Stimulated activated CD8-positive, alpha-beta memory T cell treated with anti-CD3 and anti-CD28 coated beads, Interleukin-4, amount 100 ng/mL, for 1 hour (primary cell): ENCODE data around the gene RAD23B.
"Not testable (repeated sequence)": the region's sequence is repeated elsewhere in the genome, so short reads cannot be mapped to it uniquely, and the experiment has no call there.

ENCODE experiments used
- DNase-seq, 2 donors: peaks; one replicate each; pipeline ENCODE4 v3.0.0-alpha.2; 2020; ENCODE audit warnings: low read depth in 2 of 2, low spot score in 1 of 2

The RAD23B gene

DNA sequence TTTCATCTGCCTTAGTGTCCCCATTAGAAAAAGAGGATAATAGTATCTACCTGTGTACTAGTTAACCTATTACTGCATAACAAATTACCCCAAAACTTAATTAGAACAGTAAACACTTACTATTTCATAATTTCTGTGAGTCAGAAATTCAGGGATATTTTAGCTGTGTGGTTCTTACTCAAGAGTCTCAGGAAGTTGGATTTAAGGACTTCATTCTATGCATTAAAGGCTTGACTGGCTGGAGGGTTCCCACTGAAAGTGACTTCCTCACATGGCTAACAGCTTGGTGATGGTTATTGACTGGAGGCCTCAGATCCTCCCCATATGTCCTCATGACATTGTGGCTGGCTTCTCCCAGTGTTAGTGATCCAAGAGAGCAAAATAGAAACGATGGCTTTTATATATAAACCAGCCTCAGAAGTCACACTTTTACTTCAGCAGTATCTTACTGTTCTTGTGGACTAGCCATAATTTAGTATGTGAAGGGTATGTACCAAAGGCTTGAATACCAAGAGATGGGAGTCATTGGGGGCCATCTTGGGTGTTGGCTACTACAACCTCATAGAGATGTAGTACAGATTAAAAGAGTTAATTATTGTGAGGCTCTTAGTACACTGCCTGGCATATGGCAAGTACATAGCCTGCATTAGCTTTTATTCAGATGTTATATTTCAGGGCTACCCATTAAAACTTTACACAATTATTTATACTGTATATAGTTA, 9.9 kb downstream of the RAD23B start:
- DNase-seq = no peak

DNA sequence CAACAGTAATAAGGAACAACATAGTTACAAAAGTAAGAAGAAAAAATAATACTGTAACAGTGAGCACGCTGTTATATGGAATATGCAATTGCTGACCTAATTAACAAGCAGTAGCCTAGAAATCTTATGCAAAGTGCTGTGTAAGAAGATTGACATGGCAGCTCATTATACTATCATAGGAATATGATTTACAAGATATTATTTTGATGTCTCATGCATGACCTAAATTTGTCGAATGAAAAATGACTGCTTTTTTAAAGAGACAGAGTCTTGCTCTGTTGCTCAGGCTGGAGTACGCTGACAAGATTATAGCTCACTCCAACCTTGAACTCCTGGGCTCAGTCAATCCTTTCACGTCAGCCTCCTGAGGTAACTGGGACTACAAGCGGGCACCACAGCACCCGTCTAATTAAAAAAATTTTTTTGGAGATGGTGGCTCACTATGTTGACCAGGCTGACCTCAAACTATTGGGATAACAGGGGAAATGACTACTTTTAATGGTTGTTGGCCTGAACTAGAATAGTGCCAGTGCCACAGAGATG, 10.5 kb downstream of the RAD23B start:
- no peak for DNase-seq

DNA sequence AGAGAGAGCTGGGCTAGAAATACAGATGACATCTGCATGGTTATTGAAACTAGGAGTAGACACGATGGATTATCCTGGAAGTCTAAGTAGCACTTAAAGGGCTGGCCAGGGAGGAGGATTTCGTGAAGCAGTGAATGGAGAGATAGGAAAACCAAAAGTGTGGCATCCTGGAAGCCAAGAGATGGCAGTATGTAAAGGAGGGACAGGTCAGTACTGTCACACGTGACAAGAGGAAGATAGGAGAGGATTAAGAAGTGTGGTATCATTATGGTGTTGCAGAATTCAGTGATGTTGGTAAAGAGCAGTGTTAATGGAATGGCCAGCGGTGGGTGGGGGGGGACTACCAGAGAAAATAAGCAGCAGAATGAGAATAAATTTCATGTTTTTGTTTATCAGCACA, 11.7 kb downstream of the RAD23B start:
- no peak for DNase-seq

DNA sequence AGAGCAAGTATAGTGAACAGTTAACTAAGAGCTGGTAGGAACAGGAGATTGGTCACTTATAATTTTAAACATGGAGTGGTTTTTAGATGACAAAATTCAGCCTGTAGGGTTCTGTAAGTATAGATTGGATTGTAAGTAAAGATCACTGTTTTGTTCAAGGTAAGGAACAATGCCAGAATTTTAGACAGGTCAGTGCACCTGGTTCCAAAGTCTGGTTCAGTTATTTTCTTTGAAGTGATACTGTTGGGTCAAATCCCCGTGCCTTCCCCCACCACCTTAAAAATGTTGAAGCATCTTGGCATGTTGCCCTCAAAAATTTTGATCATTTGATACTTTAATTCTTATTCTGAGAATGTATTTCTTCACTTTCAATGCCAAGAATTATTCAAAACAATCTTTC, 12.9 kb downstream of the RAD23B start:
- DNase-seq = no peak

DNA sequence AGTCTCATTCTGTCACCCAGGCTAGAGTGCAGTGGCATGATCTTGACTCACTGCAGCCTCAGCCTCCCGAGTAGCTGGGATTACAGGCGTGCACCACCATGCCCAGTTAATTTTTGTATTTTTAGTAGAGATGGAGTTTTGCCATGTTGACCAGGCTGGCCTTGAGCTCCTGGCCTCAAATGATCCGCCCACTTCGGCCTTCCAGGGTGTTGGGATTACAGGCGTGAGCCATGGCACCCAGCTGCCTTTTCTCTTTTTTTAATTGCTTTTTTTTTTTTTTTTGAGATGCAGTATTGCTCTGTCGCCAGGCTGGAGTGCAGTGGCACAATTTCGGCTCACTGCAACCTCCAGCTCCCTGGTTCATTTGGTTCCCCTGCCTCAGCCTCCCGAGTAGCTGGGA, 13.5 kb downstream of the RAD23B start:
- DNase-seq = not testable (repeated sequence)

DNA sequence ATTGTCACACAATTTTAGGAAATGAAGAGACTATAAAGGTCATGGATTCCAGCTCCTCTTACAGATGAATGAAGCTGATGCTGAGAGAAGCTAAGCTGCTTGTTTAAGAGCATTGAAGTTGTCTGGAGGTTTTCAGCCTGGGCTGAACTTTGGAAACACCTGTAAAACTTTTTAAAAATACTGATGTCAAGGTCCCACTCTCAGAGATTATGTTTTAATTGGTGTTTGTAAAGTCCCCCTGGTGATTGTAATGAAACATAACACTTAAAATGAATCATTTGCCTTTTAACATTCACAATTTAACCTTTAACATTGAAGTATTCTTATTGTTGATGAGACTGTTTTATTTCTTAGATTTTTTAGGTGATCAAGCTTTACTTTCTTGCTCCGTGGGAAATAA, 16.4 kb downstream of the RAD23B start:
- DNase-seq = no peak

DNA sequence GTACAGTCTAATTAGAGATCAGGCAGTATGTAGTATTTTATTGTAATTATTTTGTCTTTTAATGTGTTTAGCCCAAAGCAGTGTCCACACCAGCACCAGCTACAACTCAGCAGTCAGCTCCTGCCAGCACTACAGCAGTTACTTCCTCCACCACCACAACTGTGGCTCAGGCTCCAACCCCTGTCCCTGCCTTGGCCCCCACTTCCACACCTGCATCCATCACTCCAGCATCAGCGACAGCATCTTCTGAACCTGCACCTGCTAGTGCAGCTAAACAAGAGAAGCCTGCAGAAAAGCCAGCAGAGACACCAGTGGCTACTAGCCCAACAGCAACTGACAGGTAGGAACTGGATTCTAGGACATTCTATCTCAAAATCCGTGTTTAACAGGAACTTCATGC, 23.2 kb downstream of the RAD23B start:
- no peak for DNase-seq

DNA sequence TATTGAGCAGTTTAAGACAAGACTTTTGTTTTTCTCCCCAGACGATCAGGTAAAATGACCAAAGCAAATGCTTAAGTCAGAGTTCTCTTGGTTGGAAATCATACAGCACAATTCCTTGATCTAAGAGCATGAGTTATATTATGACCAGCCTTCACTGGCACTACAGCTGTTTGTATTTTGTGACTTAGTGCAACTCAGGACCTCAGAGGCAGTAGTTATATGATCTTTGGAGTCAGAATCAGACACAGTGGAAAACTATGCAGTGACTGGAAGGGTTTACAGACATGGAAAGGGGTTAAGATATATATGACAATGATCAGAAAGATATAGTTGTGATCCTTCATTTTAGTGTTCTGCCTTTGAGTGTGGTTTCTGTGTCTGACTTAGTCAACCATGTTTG, 24.3 kb downstream of the RAD23B start:
- no peak for DNase-seq

DNA sequence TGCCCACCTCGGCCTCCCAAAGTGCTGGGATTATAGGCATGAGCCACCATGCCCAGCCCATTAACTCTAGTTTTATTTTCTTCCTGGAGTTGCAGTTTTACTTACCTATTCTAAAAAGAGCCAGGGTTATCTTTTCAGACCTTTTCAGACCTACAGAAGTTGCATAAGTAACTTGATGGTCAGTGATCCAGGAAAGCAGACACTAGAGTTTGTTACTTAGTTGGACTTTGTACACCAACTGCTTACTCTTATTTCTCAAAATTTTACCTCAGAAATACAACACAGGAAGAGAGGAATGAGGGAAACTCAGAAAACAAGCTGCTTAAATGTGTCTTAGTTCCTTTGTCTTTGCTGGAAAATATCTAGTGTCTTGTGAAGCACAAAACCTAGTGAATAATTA, 25.4 kb downstream of the RAD23B start:
- no peak for DNase-seq

DNA sequence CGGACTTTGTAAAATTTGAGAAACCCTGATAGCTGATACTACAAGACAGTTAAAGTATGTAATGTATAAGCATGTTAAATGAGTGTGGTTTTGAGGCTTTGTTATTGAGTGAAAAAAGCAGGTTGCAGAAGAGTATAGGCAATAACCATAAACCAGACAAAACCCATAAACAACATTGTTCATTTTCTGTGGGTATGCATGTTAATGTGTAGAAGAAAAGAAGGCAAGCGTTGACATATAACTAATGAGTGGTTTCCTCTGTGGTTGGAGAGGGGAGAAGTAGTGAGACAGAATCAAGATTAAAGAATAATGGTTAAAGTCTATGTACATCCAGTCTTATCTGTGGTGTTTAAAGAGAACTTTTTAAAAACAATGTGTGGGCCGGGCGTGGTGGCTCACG, 26.2 kb downstream of the RAD23B start:
- no peak for DNase-seq

DNA sequence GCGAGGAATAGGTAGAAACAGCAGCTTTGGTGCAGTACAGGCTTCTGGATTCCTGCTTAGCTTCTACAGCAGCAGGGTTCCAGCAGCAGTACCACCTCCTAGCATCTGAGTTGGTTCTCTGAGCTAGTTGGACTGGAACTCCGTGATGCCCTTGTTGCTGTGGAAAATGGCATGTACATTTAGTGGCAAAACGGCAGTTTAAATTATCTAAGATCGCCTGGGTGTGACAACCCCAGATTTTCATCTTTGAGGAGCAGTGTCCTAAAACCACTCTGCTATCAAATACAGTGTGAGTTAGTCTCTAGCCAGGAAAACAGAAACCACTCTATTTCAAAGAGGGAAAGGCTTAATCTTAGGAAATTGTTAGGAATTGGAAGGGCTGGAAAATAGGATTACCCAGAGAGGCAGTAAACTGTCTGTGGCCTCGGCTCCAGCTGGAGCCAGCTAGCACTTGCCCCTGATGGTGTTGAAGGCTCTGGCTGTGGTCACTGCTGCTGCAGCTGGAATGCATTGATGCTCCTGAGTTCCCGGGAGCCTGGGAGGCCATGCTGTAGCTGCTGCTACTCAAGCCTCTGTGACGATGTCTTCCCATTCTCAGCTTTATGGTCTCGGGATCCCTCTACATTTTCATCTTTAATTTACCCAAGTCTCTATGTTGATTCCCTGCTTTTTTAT, 29.4 kb downstream of the RAD23B start:
- no peak for DNase-seq

DNA sequence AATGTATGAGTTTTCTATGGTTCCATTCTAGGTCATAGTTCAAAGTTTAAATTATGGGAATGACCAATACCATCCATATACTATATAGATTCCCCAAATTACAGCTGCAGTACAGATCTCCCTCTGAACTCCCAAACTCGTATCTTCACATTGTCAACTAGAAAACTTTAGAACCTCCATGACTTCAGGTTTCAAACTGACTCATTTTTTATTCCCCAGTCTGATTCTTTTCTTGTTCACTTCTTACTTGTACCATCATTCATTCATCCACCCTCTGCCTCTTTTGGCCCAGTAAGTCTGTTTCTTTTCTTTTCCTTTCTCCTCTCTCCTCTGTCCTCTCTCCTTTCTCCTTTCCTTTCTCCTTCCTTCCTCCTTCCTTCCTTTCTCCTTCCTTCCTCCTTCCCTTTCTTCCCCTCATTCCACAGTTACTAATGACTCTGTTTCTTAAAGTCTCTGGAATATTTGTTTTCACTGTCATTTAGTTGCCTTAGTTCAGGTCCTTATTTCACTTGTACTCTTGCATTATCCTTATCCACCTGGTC, 30.5 kb downstream of the RAD23B start:
- DNase-seq = no peak

DNA sequence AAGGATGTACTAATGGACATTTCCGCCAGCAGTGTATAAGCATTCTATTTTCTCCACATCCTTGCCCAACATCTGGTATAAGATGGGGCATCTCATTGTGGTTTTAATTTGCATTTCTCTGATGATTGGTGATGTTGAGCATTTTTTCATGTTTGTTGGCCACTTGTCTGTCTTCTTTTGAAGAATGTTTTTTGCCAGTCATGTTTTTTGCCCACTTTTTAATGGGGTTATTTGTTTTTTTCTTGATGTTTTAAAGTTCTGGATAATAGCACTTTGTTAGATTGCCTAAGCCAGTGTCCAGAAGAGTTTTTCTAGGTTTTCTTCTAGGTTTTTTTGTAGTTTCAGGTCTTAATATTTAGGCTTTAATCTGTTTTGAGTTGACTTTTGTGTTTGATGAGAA, 31.7 kb downstream of the RAD23B start:
- no peak for DNase-seq

DNA sequence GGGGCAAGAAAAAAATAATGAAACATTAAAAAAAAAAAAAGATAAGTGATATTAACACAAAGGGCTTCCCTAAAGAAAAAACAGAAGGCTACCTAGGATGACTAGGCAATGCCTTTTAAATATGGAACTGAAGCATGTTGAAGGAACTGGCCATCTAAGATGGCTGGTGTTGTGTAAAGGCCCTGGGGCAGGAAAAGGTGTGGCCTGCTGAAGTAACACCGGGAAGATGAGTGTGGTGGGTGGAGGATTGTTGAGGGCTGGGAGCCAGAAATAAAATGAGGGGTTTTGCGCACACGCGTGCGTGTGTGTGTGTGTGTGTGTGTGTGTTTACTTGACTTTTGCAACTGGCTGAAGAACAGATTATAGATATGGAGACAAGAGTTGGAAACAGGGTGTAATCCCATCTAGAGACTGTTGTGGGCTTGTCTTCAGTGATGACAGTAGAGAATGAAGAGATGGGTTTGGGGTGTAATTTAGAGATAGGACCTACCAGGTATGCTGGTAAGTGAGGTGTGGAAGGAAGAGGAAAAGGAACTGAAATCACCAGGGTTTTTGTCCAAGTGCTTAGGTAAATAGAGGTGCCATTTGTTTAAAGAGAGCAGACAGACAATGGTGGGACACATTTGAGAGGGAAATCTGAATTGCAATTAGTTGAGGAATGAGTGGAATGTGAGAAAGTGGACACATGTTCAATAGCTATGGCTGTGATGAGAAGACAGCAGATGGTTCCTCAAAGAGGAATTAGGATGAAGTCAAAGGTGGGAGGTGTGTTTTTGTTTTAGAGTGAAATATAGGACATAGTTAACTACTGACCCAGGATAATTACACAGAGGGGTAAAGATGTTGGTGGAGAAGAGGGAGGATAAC, 33.9 kb downstream of the RAD23B start:
- no peak for DNase-seq

DNA sequence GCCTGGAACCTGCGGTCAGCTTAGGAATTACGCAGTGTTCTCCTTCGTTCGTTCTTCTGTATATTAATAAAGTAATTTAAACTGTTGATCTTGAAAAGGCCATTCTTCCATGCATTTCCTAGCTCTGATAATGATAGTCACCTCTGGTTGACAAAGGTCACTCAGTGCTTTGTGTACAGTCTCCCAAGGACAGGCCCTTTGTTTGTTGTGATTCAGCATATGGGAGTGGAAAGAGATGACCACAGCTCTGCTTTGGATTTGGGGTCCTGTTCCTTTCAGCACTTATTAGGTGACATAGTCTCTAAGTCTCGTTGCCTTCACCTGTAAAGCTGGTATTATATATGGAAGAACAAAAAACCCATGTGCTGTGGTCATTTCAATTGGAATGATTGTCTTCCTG, 39.6 kb downstream of the RAD23B start:
- DNase-seq = no peak

DNA sequence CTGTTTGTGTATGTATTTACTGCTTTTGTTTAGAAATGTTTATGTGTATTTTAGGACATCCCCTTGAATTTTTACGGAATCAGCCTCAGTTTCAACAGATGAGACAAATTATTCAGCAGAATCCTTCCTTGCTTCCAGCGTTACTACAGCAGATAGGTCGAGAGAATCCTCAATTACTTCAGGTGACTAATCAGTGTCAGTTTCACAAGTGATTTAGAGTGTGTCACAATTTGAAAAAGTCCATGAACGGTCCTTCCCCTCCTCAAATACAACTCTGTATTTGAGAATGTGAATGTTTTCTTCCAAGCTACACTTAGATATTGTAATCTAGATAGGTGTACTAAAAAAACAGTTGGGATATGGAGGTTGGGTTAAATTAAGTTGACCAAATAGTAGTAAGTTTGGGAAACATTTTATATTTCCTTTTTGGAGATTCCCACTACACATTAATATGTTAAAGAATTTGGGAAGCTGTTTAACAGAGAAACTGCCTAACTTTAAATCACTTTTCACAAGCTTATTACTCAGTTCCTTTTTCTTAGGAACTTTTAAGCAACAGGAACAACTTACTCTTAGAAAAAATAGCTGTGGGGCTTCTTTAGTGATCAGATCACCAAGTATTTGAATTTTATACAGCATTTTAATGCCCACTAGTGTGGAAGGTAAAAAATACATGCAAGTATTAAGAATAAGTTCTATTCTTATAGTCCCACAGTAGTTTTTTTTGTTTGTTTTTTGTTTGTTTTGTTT, 40.9 kb downstream of the RAD23B start:
- no peak for DNase-seq

DNA sequence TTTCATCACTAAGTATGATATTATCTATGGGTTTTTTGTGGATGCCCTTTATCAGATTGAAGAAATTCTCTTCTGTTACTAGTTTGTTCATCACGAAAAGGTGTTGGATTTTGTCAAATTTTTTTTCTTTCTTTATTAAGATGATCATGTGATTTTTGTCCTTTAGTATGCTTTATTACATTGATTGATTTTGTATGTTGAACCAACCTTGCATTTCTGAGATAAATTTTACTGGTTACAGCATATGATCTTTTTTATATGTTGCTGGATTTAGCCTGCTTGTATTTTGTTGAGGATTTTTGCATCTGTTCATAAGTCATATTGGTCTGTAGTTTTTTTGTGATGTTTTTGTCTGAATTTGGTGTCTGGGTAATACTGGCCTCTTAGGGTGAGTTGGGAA, 42.8 kb downstream of the RAD23B start:
- no peak for DNase-seq

DNA sequence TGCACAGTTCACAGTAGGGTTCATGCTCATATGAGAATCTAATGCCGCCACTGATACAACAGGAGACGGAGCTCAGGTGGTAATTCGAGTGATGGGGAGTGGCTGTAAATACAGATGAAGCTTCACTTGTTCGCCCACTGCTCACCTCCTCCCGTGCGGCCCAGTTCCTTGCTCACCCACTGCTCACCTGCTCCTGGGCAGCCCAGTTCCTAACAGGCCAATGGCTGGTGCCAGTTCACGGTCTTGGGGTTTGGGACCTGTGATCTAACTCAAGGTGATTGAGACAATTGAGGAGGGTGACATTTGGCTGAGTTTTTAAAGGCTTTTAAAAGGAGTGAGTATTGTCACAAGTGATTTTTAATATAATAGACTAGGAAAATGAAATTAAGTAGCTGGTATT, 45.4 kb downstream of the RAD23B start:
- DNase-seq = no peak

DNA sequence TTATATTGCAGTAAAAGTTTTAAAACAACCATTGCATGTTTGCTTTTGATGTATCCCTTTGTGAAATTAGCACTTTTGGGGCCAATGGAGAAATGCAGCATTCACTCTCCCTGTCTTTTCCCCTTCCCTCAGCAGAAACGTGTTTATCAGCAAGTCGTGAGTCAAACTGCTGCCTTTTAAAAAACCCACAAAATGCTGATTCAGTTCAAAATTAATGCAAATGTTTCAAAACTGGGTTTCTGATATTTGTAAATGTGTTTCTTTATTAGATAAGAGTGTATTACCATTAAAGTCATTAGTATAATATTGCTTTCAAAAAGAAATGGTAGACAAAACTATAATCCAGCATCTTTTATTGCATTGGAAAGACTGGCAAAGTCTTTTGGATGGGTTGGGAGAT, 47.3 kb downstream of the RAD23B start:
- DNase-seq = no peak

DNA sequence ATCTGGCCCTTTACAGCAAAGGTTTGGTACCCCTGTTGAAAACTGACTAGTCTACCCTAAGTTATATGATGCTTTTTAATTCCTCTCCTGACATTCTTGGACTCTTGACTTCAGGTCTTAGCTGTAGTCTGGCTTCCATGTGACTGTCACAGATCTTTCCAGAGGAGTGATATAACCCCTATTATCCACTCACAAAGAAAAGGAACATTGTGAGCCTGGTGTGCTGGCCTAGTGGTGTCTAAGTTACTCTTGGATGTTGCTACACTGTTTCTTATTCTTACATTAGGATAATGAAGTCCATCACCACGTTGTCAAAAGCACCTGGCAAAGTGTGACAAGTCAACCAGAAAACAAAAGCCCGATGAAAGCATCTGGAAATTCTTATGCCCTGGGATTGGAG, 49.8 kb downstream of the RAD23B start:
- no peak for DNase-seq

DNA sequence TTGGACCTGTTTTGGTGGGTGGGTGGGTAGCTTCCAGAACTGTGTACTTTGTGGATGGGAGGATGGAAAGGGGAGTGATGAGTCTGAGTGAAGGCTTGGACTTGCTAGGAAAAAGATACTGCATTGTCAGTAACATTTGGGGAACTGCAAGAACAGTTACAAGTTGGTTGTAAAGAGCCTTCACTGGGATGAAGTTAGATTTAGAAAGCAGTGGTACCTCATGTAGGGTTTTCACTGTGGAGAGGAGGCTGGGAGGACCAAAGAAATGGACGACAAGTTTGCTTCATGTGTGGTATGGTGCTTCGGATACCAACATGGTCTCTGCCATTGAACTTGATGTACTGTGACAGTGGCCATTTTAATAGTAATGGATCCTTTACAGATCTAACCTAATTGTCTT, 50.3 kb downstream of the RAD23B start:
- no peak for DNase-seq
